Measurements from ENCODE around the gene GAS6. TPM values are rescaled to one million over a fixed set of nuclear protein-coding genes. Genes with fewer than 3 reads are reported as not detected.

GAS6 gene
- total RNA-seq, 1 experiment from 2014 or later, result 20.9 TPM

DNA sequence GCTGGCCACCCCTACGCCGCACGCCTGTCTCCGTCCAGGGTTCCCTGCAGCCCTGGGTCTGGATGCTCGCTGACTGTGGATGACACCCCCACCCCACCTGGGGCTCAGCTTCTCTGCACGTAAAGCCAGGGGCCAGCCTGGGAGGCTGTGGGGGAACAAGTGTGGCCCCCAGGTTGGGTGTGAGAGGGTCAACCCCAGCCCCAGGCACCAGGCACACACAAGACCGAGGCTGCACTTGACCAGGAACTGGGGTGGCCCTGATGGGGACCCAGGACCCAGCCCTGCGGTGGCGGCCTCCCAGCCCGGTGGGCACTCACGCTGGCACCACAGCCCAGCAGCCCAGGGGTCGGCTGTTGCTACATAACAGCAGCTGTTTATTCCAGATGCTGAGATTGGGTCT is 41.6 kb downstream of the GAS6 start:
- Histone ChIP-seq H3F3A (ENCODE audit: low read length, unreplicated experiment) (no peaks in the 10 kb centered on the region), H3K27ac (ENCODE audit: low read length) (no peak overlapping the region), H3K9me2 (replicated peaks; ENCODE audit: low read length) (no peaks in the 10 kb centered on the region), H2AFZ (ENCODE audit: low read length) (no peak overlapping the region), H3K4me3 (ENCODE audit: low read length) (no peak overlapping the region), H3K27me3 (ENCODE audit: low read length) (no peaks in the 10 kb centered on the region), H3K79me2 (ENCODE audit: low read length) (peaks cover 12% of the 10 kb centered on the region; the same call in 1 of the 2 replicates), H3K9ac (ENCODE audit: low read length) (no peak overlapping the region), H3K36me3 (ENCODE audit: low read depth, low read length) (no peaks in the 10 kb centered on the region), H3K4me1 (ENCODE audit: insufficient read depth, low read length) (peaks cover 23% of the 10 kb centered on the region), H3K9me3 (ENCODE audit: low read length) (no peaks in the 10 kb centered on the region), H4K20me1 (ENCODE audit: low read length) (no peaks in the 10 kb centered on the region), H3K4me2 (ENCODE audit: low read length) (no peak overlapping the region)
- POLR2A ChIA-PET (ENCODE audit: unreplicated experiment), result interaction anchor here (0.5 kb wide), 1 partner anchor 179 kb away, joined by 3 read pairs; no protein-coding TSS in a partner anchor
- DNase-seq (no peak), ATAC-seq (no peak)
- intact Hi-C loops (cut with micrococcal nuclease), result loop anchor here (5.0 kb wide), 1 partner anchor 40 kb away; the partner anchor contains the start of gene GAS6
- CTCF ChIA-PET, result no interaction called here
- TF ChIP-seq, protein P1, sequence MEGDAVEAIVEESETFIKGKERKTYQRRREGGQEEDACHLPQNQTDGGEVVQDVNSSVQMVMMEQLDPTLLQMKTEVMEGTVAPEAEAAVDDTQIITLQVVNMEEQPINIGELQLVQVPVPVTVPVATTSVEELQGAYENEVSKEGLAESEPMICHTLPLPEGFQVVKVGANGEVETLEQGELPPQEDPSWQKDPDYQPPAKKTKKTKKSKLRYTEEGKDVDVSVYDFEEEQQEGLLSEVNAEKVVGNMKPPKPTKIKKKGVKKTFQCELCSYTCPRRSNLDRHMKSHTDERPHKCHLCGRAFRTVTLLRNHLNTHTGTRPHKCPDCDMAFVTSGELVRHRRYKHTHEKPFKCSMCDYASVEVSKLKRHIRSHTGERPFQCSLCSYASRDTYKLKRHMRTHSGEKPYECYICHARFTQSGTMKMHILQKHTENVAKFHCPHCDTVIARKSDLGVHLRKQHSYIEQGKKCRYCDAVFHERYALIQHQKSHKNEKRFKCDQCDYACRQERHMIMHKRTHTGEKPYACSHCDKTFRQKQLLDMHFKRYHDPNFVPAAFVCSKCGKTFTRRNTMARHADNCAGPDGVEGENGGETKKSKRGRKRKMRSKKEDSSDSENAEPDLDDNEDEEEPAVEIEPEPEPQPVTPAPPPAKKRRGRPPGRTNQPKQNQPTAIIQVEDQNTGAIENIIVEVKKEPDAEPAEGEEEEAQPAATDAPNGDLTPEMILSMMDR (conservative IDR thresholded peaks at IDR 0.05; ENCODE audit: low read depth, low read length), result no peak
- TF ChIP-seq EZH2phosphoT487 (IDR thresholded peaks at IDR 0.05; ENCODE audit: borderline replicate concordance, low read length), result no peak
- no TSS peak for BruUV-seq (replicated peaks)

DNA sequence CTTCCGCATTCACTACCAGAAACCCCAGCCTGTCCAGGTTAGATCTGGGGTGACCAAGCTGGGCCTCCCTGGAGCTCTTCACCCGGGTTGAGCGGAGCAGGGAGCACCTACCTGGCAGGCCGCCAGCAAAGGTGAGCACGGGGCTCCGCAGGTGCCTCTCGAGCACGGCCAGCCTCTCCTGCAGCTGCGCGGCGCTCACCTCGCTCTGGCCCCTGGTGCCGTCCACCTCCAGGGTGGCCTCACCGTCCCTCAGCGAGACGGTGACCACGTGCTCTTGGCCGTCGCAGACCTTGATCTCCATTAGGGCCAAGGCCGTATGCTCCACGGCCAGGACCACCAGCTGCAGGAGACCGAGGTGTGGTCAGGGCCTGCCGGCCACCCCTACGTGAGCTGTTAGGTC is 42.0 kb downstream of the GAS6 start:
- TF ChIP-seq EZH2 (IDR thresholded peaks at IDR 0.05; ENCODE audit: low read length, unreplicated experiment) (no peak), EZH2phosphoT487 (IDR thresholded peaks at IDR 0.05; ENCODE audit: borderline replicate concordance, low read length) (no peak)
- TF ChIP-seq, protein P1 (conservative IDR thresholded peaks at IDR 0.05; ENCODE audit: low read depth, low read length), result no peak
- no peak for DNase-seq
- Histone ChIP-seq H3K27me3 (ENCODE audit: low read length) (no peaks in the 10 kb centered on the region), H3K9me2 (replicated peaks; ENCODE audit: low read length) (no peaks in the 10 kb centered on the region), H3K9ac (ENCODE audit: low read length) (0 out of 2 replicates have a peak overlapping the region, but pooled peaks have one; percentile 48), H3K79me2 (ENCODE audit: low read length) (peaks cover 12% of the 10 kb centered on the region; the same call in 1 of the 2 replicates), H3F3A (ENCODE audit: low read length, unreplicated experiment) (no peaks in the 10 kb centered on the region), H4K20me1 (ENCODE audit: low read length) (no peaks in the 10 kb centered on the region), H3K4me2 (ENCODE audit: low read length) (peak overlapping the region; percentile 85), H3K4me1 (ENCODE audit: insufficient read depth, low read length) (peaks cover 23% of the 10 kb centered on the region), H3K36me3 (ENCODE audit: low read depth, low read length) (no peaks in the 10 kb centered on the region), H3K4me3 (ENCODE audit: low read length) (peak overlapping the region; percentile 45; the same call in 1 of the 2 replicates), H3K27ac (ENCODE audit: low read length) (peak overlapping the region; percentile 84), H3K9me3 (ENCODE audit: low read length) (no peaks in the 10 kb centered on the region), H2AFZ (ENCODE audit: low read length) (peak overlapping the region; percentile 43; the same call in 1 of the 2 replicates)
- no TSS peak for BruUV-seq (replicated peaks)
- ChIA-PET CTCF (interaction anchor here (1.0 to 1.2 kb wide), 2 partner anchors 66 to 125 kb away, joined by 3 to 5 read pairs; no protein-coding TSS in a partner anchor), POLR2A (ENCODE audit: unreplicated experiment) (no interaction called here)
- intact Hi-C loops (cut with micrococcal nuclease), result loop anchor here (1.0 to 5.0 kb wide), 3 partner anchors 15 to 125 kb away; partner anchors contain the start of gene GAS6
- no peak for ATAC-seq
